Mucosa of gallbladder (tissue), 1 donor: ENCODE data around the gene HES5. TPM values are rescaled to one million over a fixed set of nuclear protein-coding genes. Genes with fewer than 3 reads are reported as not detected.

Experiments
- DNase-seq: peaks from one replicate; pipeline ENCODE4 v3.0.0-alpha.2; 2020; ENCODE audit warnings: low spot score
- total RNA-seq: library from RNA; stranded (reverse); gene quantifications from one replicate; pipeline ENCODE4 v1.2.1, GENCODE V29; 2021
- donor health status: DM: no; HTN: no; CAD: no.

Gene HES5
- total RNA-seq, 1 donor from 2014 or later = 0.20 TPM

GRCh38 chr1:2479186-2479585 is 50.9 kb downstream of the HES5 start:
- no peak for DNase-seq

Other genes starting within 250 kb of the HES5 start
- 24.4 TPM for gene MORN1, start 138.7 kb downstream of the HES5 start, total RNA-seq
- 172 TPM for gene RER1, start 138.4 kb downstream of the HES5 start, total RNA-seq
- gene PEX10, start 117.7 kb downstream of the HES5 start, total RNA-seq = 17.9 TPM
- 8.1 TPM for gene PLCH2, start 54.0 kb downstream of the HES5 start, total RNA-seq
- gene PANK4, start 3.7 kb downstream of the HES5 start, total RNA-seq = 39.9 TPM
- gene TNFRSF14, start 26.1 kb upstream of the HES5 start, total RNA-seq = 231 TPM
- 133 TPM for gene PRXL2B, start 56.5 kb upstream of the HES5 start, total RNA-seq
- 22.9 TPM for gene MMEL1, start 102.8 kb upstream of the HES5 start, total RNA-seq